ENCODE measurements around the gene MIEF1.

MIEF1 gene

DNA sequence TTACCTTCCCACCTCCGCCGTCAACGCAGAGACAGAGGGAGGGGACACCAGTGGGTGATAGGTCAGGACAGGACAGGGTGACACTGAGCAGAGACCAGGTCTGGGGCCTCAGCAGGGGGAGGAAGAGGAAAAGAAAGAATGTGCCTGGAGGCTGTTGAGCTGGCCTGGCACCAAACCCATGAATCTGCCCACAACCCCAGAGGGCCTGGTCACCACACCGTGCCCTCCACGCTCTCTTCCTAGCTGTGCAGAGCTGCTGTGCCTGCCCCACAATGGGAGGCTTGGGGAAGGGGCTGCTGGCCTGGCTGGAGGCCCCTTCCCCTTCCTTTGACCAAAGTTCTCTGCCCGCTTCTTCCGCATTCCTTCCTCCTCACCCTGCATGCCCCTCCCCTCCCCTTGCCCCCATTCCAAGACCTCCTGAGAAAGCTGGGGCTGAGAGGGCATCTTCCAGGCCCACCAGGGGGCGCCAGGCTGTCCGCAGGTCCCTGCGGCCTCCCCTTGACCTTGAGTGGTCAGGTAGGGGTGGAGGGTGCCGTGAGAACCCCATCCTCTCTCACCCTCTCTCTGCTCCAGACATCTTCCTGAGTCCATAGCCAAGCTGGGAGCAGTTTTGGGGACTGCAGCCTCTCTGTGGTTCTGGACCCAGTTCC is 57.5 kb downstream of the MIEF1 start:
- H3K4me1 ChIP-seq (ENCODE audit: control insufficient read depth, low read depth, low read length), result no peaks in the 10 kb centered on the region
- peaks cover 68% of the 10 kb centered on the region for H3K27me3 ChIP-seq (ENCODE audit: control insufficient read depth, insufficient read depth, low read length)
- H3K9ac ChIP-seq (ENCODE audit: low read length), result no peak overlapping the region
- no peaks in the 10 kb centered on the region for H3K9me3 ChIP-seq (ENCODE audit: control insufficient read depth, low read depth, low read length)
- no peak overlapping the region for H3K4me3 ChIP-seq (ENCODE audit: low read length)
- no peaks in the 10 kb centered on the region for H3K36me3 ChIP-seq (ENCODE audit: control insufficient read depth, low read depth, low read length)
- no peak overlapping the region for H3K27ac ChIP-seq (ENCODE audit: low read length)

DNA sequence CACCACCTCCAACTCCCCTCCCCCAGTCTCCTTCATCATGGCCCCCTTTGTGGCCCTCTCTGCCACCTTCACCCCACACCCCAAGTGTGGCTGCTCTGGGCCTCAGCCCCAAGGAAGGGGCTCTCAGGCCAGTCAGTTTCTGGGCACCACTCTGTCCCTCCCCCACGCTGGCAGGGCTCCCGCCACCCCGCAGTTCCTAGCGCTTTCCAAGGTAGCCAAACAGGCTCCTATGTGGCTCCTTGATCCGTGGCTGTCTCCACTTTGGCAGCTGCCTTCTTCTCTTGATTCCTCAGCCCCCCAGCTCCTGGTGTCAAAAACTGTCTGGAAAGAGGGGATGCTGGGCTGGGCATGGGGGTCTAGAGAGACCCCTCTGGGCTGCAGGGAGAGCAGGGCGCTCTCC is 58.0 kb downstream of the MIEF1 start:
- peaks cover 63% of the 10 kb centered on the region for H3K27me3 ChIP-seq (ENCODE audit: control insufficient read depth, insufficient read depth, low read length)
- H3K4me1 ChIP-seq (ENCODE audit: control insufficient read depth, low read depth, low read length), result no peaks in the 10 kb centered on the region
- no peaks in the 10 kb centered on the region for H3K9me3 ChIP-seq (ENCODE audit: control insufficient read depth, low read depth, low read length)
- H3K27ac ChIP-seq (ENCODE audit: low read length), result no peak overlapping the region
- no peak overlapping the region for H3K9ac ChIP-seq (ENCODE audit: low read length)
- H3K36me3 ChIP-seq (ENCODE audit: control insufficient read depth, low read depth, low read length), result no peaks in the 10 kb centered on the region
- H3K4me3 ChIP-seq (ENCODE audit: low read length), result no peak overlapping the region

DNA sequence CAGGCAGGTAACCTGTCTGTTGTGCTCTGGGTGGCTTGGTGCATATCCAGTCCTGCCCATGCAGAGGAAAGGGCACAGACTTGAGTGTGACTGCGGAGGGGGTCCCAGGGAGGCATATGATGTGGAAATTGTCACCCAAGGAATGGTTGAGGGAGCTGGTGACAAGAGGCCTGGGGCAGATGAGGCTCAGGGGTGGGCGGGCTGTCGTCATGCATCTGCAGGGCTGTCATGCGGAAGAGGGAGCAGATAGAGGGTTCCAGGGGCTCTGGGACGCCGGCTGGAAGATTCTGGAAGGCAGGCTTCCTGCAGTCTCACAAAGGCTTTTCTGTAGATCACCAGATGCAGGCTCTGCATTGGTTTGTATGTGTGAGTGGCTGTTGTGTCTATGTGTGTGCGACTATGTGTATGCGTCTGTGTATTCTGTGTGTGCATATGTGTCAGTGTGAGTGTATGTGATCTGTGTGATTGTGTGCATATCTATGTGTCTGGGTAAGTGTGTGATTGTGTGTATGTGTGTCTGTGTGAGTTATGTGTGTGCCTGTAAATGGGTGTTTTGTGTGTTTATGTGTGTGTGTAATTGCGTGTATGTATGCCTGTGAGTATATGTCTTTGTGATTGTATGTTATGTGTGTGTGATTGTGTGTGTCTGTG is 60.9 kb downstream of the MIEF1 start:
- no peak overlapping the region for H3K4me3 ChIP-seq (ENCODE audit: low read length)
- H3K27me3 ChIP-seq (ENCODE audit: control insufficient read depth, insufficient read depth, low read length), result peaks cover 38% of the 10 kb centered on the region
- H3K9me3 ChIP-seq (ENCODE audit: control insufficient read depth, low read depth, low read length), result no peaks in the 10 kb centered on the region
- H3K27ac ChIP-seq (ENCODE audit: low read length), result no peak overlapping the region
- H3K4me1 ChIP-seq (ENCODE audit: control insufficient read depth, low read depth, low read length), result no peaks in the 10 kb centered on the region
- H3K9ac ChIP-seq (ENCODE audit: low read length), result no peak overlapping the region
- no peaks in the 10 kb centered on the region for H3K36me3 ChIP-seq (ENCODE audit: control insufficient read depth, low read depth, low read length)

DNA sequence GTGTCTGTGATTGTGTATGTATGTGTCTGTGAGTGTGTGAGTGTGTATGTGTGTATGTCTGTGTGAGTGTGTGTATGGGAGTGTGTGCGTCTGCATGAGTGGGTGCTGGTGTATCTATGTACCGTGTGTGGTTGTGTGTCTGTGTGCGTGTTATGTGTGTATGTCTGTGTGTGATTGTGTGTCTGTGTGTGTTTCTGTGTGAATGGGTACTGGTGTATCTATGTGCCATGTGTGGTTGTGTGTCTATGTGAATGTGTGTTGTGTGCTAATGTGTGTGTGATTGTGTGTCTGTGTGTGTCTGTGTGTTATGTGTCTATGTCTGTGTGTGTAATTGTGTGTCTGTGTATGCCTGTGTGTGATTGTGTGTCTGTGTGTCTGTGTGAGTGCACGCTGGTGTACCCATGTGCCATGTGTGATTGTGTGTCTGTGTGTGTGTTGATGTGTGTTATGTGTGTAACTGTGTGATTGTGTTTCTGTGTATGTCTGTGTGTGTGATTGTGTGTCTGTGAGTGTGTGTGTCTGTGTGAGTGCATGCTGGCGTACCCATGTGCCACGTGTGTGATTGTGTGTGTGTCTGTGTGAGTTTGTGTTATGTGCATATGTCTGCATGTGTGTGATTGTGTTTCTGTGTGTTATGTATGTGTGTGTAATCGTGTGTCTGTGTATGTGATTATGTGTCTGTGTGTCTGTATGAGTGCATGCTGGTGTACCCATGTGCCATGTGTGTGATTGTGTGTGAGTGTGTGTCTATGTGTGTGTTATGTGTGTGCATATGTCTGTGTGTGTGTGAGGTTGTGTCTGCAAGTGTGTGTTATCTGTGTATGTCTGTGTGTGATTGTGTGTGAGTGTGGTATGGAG is 61.7 kb downstream of the MIEF1 start:
- no peaks in the 10 kb centered on the region for H3K4me1 ChIP-seq (ENCODE audit: control insufficient read depth, low read depth, low read length)
- H3K9me3 ChIP-seq (ENCODE audit: control insufficient read depth, low read depth, low read length), result no peaks in the 10 kb centered on the region
- H3K4me3 ChIP-seq (ENCODE audit: low read length), result no peak overlapping the region
- H3K9ac ChIP-seq (ENCODE audit: low read length), result no peak overlapping the region
- H3K27me3 ChIP-seq (ENCODE audit: control insufficient read depth, insufficient read depth, low read length), result peaks cover 29% of the 10 kb centered on the region
- H3K36me3 ChIP-seq (ENCODE audit: control insufficient read depth, low read depth, low read length), result no peaks in the 10 kb centered on the region
- H3K27ac ChIP-seq (ENCODE audit: low read length), result no peak overlapping the region

DNA sequence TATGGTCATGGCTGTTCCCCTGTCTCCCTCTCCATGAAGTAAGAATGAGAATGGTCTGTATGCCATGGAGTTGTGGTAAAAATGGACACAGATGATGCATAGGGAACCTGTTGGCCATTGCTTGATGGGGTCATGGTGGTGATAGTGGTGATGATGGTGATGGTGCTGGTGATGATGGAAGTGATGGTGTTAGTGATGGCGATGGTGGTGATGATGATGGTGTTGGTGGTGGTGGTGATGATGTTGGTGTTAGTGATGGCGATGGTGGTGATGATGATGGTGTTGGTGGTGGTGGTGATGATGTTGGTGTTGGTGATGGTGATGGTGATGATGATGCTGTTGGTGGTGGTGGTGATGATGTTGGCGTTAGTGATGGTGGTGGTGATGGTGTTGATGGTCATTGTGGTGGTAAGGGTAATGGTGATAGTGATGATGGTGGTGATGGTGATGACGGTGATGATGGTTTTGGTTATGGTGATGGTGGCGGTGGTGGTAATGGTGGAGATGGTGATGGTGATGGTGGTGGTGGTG is 63.4 kb downstream of the MIEF1 start:
- Histone ChIP-seq H3K9me3 (ENCODE audit: control insufficient read depth, low read depth, low read length) (no peaks in the 10 kb centered on the region), H3K27me3 (ENCODE audit: control insufficient read depth, insufficient read depth, low read length) (peaks cover 13% of the 10 kb centered on the region), H3K4me1 (ENCODE audit: control insufficient read depth, low read depth, low read length) (no peaks in the 10 kb centered on the region), H3K4me3 (ENCODE audit: low read length) (no peak overlapping the region), H3K27ac (ENCODE audit: low read length) (no peak overlapping the region), H3K36me3 (ENCODE audit: control insufficient read depth, low read depth, low read length) (no peaks in the 10 kb centered on the region), H3K9ac (ENCODE audit: low read length) (no peak overlapping the region)

DNA sequence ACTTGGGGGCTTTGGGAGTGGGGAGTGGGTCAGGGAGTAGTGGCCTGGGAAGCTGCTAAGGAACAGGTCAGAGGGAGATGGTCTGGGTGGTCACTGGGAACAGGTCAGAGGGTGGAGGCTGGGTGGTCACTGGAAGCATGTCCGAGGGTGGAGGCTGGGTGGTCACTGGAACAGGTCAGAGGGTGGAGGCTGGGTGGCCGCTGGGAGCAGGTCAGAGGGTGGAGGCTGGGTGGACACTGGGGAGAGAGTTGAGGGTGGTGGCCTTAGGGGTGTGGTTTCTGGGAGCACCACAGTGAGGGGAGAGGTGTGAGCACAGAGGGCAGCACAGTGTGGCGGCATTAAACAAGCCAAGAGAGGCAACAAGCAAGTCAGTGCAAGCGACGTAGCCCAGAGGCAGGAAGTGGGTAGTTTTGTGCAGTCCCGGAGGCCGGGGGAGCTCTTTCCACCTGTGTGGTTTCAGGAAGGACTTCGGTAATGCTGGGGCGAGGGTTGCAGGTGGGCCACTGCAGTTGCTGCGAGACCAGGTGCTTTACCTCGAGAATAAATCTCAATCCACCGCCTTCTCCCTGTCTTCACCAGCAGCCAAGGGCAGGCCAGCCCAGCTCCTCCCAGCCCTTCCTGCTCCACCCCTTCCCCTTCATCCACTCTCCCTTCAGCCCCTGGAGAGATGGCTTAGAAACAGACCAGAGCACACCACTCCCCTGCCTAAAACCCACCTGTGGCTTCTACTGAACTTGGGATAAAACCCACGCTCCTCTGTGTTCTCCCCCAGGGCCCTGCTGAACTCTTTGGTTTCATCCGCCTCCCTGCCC is 65.3 kb downstream of the MIEF1 start:
- Histone ChIP-seq H3K27ac (ENCODE audit: low read length) (no peak overlapping the region), H3K36me3 (ENCODE audit: control insufficient read depth, low read depth, low read length) (no peaks in the 10 kb centered on the region), H3K9ac (ENCODE audit: low read length) (no peak overlapping the region), H3K9me3 (ENCODE audit: control insufficient read depth, low read depth, low read length) (no peaks in the 10 kb centered on the region), H3K27me3 (ENCODE audit: control insufficient read depth, insufficient read depth, low read length) (peaks cover 4% of the 10 kb centered on the region), H3K4me1 (ENCODE audit: control insufficient read depth, low read depth, low read length) (no peaks in the 10 kb centered on the region), H3K4me3 (ENCODE audit: low read length) (no peak overlapping the region)
